H1 (cell line): Measurements from ENCODE around the gene PLAU. TPM values are rescaled to one million over a fixed set of nuclear protein-coding genes. Genes with fewer than 3 reads are reported as not detected.
A peak's percentile ranks its signal among the peaks of the same experiment; 100 is the strongest.
"Not testable (repeated sequence)": the region's sequence is repeated elsewhere in the genome, so short reads cannot be mapped to it uniquely, and the experiment has no call there.

Experiments used
- CTCF ChIA-PET: fragments of 300-600 bp; sonication (Branson Sonifier 250); formaldehyde crosslinking; loops from one replicate; lab custom pipeline; 2021; ENCODE audit not compliant: partially characterized antibody; lab: Charles Lee
- POLR2A ChIA-PET: fragments of 300-600 bp; sonication (Branson Sonifier 250); formaldehyde crosslinking; loops from one replicate; lab custom pipeline; 2021; ENCODE audit warnings: inconsistent platforms; ENCODE audit not compliant: partially characterized antibody; lab: Charles Lee
- DNase-seq, 2 experiments: peaks; one replicate each; pipeline versions ENCODE4 v3.0.0 to v3.0.0-alpha.2; 2010 to 2022; ENCODE audit warnings: low spot score in 2 of 2, low read depth in 1 of 2, mixed read lengths in 1 of 2
- FAIRE-seq: peaks from 2 replicates; lab custom pipeline; 2011; peaks lifted over from hg19 to GRCh38; lab: Jason Lieb, UNC
- H2AFZ ChIP-seq: 2 replicates; pipeline ENCODE4 v1.8.1; 2012; ENCODE audit warnings: low read length, inconsistent platforms
- H2AK5ac ChIP-seq: 2 replicates; pipeline ENCODE4 v1.6.1; 2013; ENCODE audit warnings: low read depth, low read length
- H2BK120ac ChIP-seq: replicated peaks from 2 replicates; pipeline ENCODE3; 2013; ENCODE audit warnings: low read depth, low read length, inconsistent platforms
- H2BK12ac ChIP-seq: 2 replicates; pipeline ENCODE4 v1.6.1; 2013; ENCODE audit warnings: low read depth, low read length
- H2BK15ac ChIP-seq: 2 replicates; pipeline ENCODE4 v1.6.1; 2013; ENCODE audit warnings: low read length
- H2BK20ac ChIP-seq: 2 replicates; pipeline ENCODE4 v1.6.1; 2013; ENCODE audit warnings: low read length
- H2BK5ac ChIP-seq: 2 replicates; pipeline ENCODE4 v1.6.1; 2013; ENCODE audit warnings: low read depth, low read length
- H3K14ac ChIP-seq: 2 replicates; pipeline ENCODE4 v1.6.1; 2013; ENCODE audit warnings: inconsistent platforms; ENCODE audit not compliant: insufficient read length
- H3K18ac ChIP-seq: 2 replicates; pipeline ENCODE4 v1.6.1; 2013; ENCODE audit warnings: low read length; ENCODE audit errors: extremely low read depth
- H3K23ac ChIP-seq: 2 replicates; pipeline ENCODE4 v1.6.1; 2013; ENCODE audit warnings: inconsistent platforms; ENCODE audit not compliant: insufficient read length
- H3K23me2 ChIP-seq: 2 replicates; pipeline ENCODE4 v1.6.1; 2013; ENCODE audit warnings: low read depth, low read length
- H3K27ac ChIP-seq: 2 replicates; pipeline ENCODE4 v1.6.1; 2011; ENCODE audit warnings: low read depth, low read length, inconsistent platforms
- H3K27me3 ChIP-seq, 4 experiments: replicated peaks in 1 of 4; 1 replicate in 1 of 4; 2 replicates in 3 of 4; pipeline versions ENCODE4 v1.6.1 to v1.8.1; 2011 to 2013; ENCODE audit warnings: low read length in 3 of 4, mild to moderate bottlenecking in 3 of 4, inconsistent platforms in 2 of 4, mixed read lengths in 2 of 4, moderate library complexity in 1 of 4; ENCODE audit not compliant: control insufficient read depth in 3 of 4, insufficient read depth in 3 of 4; ENCODE audit errors: extremely low read depth in 1 of 4
- H3K36me3 ChIP-seq, 4 experiments: 2 replicates each; pipeline versions ENCODE4 v1.6.1 to v1.8.1; 2011 to 2013; ENCODE audit warnings: mild to moderate bottlenecking in 4 of 4, low read length in 3 of 4, moderate library complexity in 2 of 4, control low read depth in 1 of 4, inconsistent platforms in 1 of 4; ENCODE audit not compliant: insufficient read depth in 4 of 4, control insufficient read depth in 2 of 4
- H3K4ac ChIP-seq: replicated peaks from 2 replicates; pipeline ENCODE3; 2013; ENCODE audit warnings: low read length, low read depth, mixed read lengths, inconsistent platforms; ENCODE audit not compliant: insufficient read length
- H3K4me1 ChIP-seq, 4 experiments: replicated peaks in 1 of 4; 1 replicate in 1 of 4; 2 replicates in 3 of 4; pipeline versions ENCODE4 v1.6.1 to v1.8.1; 2011 to 2013; ENCODE audit warnings: low read length in 3 of 4, inconsistent platforms in 2 of 4, mixed read lengths in 1 of 4; ENCODE audit not compliant: insufficient read depth in 4 of 4, control insufficient read depth in 3 of 4
- H3K4me2 ChIP-seq, 2 experiments: 2 replicates each; pipeline versions ENCODE4 v1.6.1 to v1.8.1; 2011 to 2013; ENCODE audit warnings: low read depth in 2 of 2, low read length in 2 of 2, control low read depth in 1 of 2, inconsistent platforms in 1 of 2, mild to moderate bottlenecking in 1 of 2; ENCODE audit not compliant: insufficient read depth in 1 of 2
- H3K4me3 ChIP-seq, 4 experiments: fragments of 200-600, 300-600 bp in 1 of 4; sonication (generic), shearing (Covaris generic), sonication (Bioruptor Twin) in 1 of 4; 2 replicates each; pipeline versions ENCODE4 v1.5.1 to v1.8.1; 2011 to 2016; ENCODE audit warnings: low read length in 4 of 4, low read depth in 3 of 4, control low read depth in 2 of 4, inconsistent platforms in 2 of 4, mild to moderate bottlenecking in 2 of 4, mixed read lengths in 1 of 4, moderate library complexity in 1 of 4; ENCODE audit not compliant: insufficient read depth in 2 of 4; ENCODE audit errors: extremely low read depth in 1 of 4
- H3K56ac ChIP-seq: replicated peaks from 2 replicates; pipeline ENCODE3; 2013; ENCODE audit warnings: low read depth, mild to moderate bottlenecking, mixed read lengths, low read length, inconsistent platforms; ENCODE audit not compliant: insufficient read length
- H3K79me1 ChIP-seq: 2 replicates; pipeline ENCODE4 v1.6.1; 2013; ENCODE audit warnings: low read depth, low read length, control low read depth
- H3K79me2 ChIP-seq, 2 experiments: 2 replicates each; pipeline versions ENCODE4 v1.6.1 to v1.8.1; 2012 to 2013; ENCODE audit warnings: low read length in 2 of 2, mild to moderate bottlenecking in 2 of 2, inconsistent platforms in 1 of 2; ENCODE audit not compliant: insufficient read depth in 2 of 2, control insufficient read depth in 1 of 2
- H3K9ac ChIP-seq, 4 experiments: replicated peaks in 1 of 4; 1 replicate in 1 of 4; 2 replicates in 3 of 4; pipeline versions ENCODE4 v1.6.1 to v1.8.1; 2011 to 2013; ENCODE audit warnings: low read depth in 3 of 4, low read length in 3 of 4, control low read depth in 2 of 4, mild to moderate bottlenecking in 2 of 4, moderate library complexity in 2 of 4, inconsistent platforms in 1 of 4; ENCODE audit errors: extremely low read depth in 1 of 4
- H3K9me3 ChIP-seq, 2 experiments: 2 replicates each; pipeline versions ENCODE4 v1.6.1 to v1.8.1; 2012 to 2013; ENCODE audit warnings: mild to moderate bottlenecking in 2 of 2, moderate library complexity in 2 of 2, control low read depth in 1 of 2, inconsistent platforms in 1 of 2, low read depth in 1 of 2, low read length in 1 of 2, mixed read lengths in 1 of 2; ENCODE audit not compliant: insufficient read depth in 2 of 2
- H4K20me1 ChIP-seq, 2 experiments: replicated peaks in 1 of 2; 2 replicates each; pipeline versions ENCODE3 to v1.8.1; 2011 to 2013; ENCODE audit warnings: inconsistent platforms in 2 of 2, low read length in 2 of 2, mild to moderate bottlenecking in 1 of 2; ENCODE audit not compliant: insufficient read depth in 2 of 2, control insufficient read depth in 1 of 2
- H4K5ac ChIP-seq: 2 replicates; pipeline ENCODE4 v1.6.1; 2013; ENCODE audit warnings: low read length, low read depth, mixed read lengths, inconsistent platforms; ENCODE audit not compliant: insufficient read length
- H4K8ac ChIP-seq: 2 replicates; pipeline ENCODE4 v1.8.0; 2013; ENCODE audit warnings: mild to moderate bottlenecking, moderate library complexity, low read length, inconsistent platforms; ENCODE audit not compliant: insufficient read depth; ENCODE audit errors: extremely low read depth
- H4K91ac ChIP-seq: replicated peaks from 2 replicates; pipeline ENCODE3; 2013; ENCODE audit warnings: low read length, mixed read lengths, inconsistent platforms; ENCODE audit not compliant: insufficient read length
- WGBS, 2 experiments: shearing (Covaris generic) in 1 of 2; methylation state at CpG; one replicate each; pipeline versions ENCODE4 v1.1.6 to v1.1.7; 2013 to 2015; ENCODE audit warnings: low lambda C conversion rate in 2 of 2, mixed read lengths in 2 of 2, inconsistent platforms in 1 of 2, low coverage in 1 of 2, missing lambda C conversion rate in 1 of 2; ENCODE audit not compliant: insufficient replicate concordance in 2 of 2, insufficient coverage in 1 of 2, insufficient read length in 1 of 2; ENCODE audit errors: extremely low coverage in 1 of 2, missing lambda C conversion rate in 1 of 2; 5-methylcytosine and 5-hydroxymethylcytosine counted together
- polyA plus RNA-seq, 7 experiments: library from polyadenylated mRNA; depleted of rRNA in 3 of 7; stranded (reverse) in 5 of 7; unstranded in 2 of 7; fragments of >200 nt in 5 of 7; fragments of 200-250 nt in 2 of 7; gene quantifications; 1 replicate in 5 of 7; 2 replicates in 1 of 7; 4 replicates in 1 of 7; pipeline versions ENCODE4 v1.2.1 to v1.2.3, GENCODE V29; 2011 to 2013; ENCODE audit warnings: missing spikeins in 2 of 7, mixed read lengths in 2 of 7
- total RNA-seq: library from RNA; stranded (reverse); fragmentation: NEBNext Ultra II Directional; extraction: Animal tissue kit (Norgen Biotek cat#: 25700); gene quantifications from 2 replicates; pipeline ENCODE4 v1.2.1, GENCODE V29; 2021

Gene PLAU
- total and polyA plus RNA-seq, 2 of the 8 experiments (the other 6 are each of a cell fraction or from before 2014, with no cell fraction given): 16.2 to 26.1 TPM

GRCh38 chr10:73963533-73963932 is 52.6 kb downstream of the PLAU start:
- H3K9ac ChIP-seq, H4K20me1 ChIP-seq, H3K79me1 ChIP-seq, H4K8ac ChIP-seq, DNase-seq, H3K23ac ChIP-seq, H3K27me3 ChIP-seq, H4K91ac ChIP-seq, H3K4me3 ChIP-seq, H3K56ac ChIP-seq, H3K79me2 ChIP-seq, H2AK5ac ChIP-seq, H3K4me2 ChIP-seq, H3K23me2 ChIP-seq, FAIRE-seq, H2AFZ ChIP-seq, H3K14ac ChIP-seq, H3K36me3 ChIP-seq, H3K9me3 ChIP-seq, H3K4ac ChIP-seq, H2BK20ac ChIP-seq, H3K27ac ChIP-seq, H4K5ac ChIP-seq: not testable (repeated sequence)
- H2BK15ac ChIP-seq: peak overlapping the region; percentile 75; the same call in 1 of the 2 replicates
- H2BK12ac ChIP-seq: peak overlapping the region; percentile 40; the same call in 1 of the 2 replicates
- POLR2A ChIA-PET: interaction anchor here (0.6 to 8.5 kb wide), 5 partner anchors 10 to 76 kb away, joined by 3 to 261 read pairs (median 3); partner anchors contain the start of gene VCL
- H2BK120ac ChIP-seq: peak overlapping the region; percentile 3
- peak overlapping the region; percentile 60; the same call in 1 of the 2 replicates for H2BK5ac ChIP-seq
- CTCF ChIA-PET: interaction anchor here (1.2 to 2.5 kb wide), 3 partner anchors 10 to 39 kb away, joined by 4 to 9 read pairs (median 5); no protein-coding TSS in a partner anchor
- peaks cover 15 to 28% (median 24%) of the 10 kb centered on the region in 4 experiments for H3K4me1 ChIP-seq
- H3K18ac ChIP-seq: 0 out of 2 replicates have a peak overlapping the region, but pooled peaks have one; percentile 25
- WGBS, 2 experiments: 95% methylated on average over 12 of the region's 12 CpGs; no CpG with 5 or more reads in 1 of the 2 experiments
